ENCODE results near the gene WDR59. TPM values are rescaled to one million over a fixed set of nuclear protein-coding genes. Genes with fewer than 3 reads are reported as not detected.

The WDR59 gene
- total and polyA plus RNA-seq, 9 of the 15 experiments (the other 6 are each of a cell fraction or from before 2014, with no cell fraction given), result 12.7 to 126 (median 34.7) TPM

DNA sequence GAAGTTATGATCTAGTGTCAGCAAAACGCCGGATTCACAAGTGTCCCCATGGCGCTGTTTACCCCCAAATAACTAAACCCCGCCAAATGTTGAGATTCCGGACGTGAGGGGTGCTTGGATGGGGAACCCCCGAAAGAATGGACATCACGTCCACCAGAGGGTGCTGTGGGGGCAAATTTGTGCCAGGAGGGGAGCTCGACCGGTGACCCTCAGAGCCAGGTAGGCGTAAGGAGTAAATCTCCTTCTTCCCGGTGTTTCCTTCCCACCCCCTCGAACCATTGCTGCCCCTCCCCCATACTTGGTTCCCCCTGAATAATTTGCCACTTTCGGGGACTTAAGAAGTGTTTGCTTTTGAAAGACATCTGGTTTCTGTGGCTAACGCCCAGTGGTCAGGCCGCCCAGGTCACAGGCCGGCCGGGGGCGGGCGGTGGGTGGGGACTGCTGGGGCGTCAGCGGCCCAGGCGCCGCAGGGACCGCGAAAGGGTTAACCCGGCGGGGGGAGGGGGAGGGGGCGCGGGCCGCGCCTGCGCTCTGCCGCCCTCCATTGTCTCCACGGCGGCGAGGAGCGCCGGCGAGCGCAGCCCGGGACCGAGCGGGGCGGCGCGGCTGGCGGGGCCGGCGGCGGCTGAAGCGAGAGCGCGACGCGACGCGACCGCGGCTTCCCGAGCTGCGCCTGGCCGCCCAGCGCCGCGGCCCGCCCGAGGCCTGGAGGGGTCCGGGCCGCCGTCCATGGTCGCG is 13.7 kb upstream of the WDR59 start, which contains the start of gene ZNRF1 (continued):
- TF ChIP-seq, protein P1, sequence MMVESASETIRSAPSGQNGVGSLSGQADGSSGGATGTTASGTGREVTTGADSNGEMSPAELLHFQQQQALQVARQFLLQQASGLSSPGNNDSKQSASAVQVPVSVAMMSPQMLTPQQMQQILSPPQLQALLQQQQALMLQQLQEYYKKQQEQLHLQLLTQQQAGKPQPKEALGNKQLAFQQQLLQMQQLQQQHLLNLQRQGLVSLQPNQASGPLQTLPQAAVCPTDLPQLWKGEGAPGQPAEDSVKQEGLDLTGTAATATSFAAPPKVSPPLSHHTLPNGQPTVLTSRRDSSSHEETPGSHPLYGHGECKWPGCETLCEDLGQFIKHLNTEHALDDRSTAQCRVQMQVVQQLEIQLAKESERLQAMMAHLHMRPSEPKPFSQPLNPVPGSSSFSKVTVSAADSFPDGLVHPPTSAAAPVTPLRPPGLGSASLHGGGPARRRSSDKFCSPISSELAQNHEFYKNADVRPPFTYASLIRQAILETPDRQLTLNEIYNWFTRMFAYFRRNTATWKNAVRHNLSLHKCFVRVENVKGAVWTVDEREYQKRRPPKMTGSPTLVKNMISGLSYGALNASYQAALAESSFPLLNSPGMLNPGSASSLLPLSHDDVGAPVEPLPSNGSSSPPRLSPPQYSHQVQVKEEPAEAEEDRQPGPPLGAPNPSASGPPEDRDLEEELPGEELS (CRISPR knock-in tag; IDR thresholded peaks at IDR 0.05; ENCODE audit: borderline replicate concordance), result no peak
- peak in 2 of 3 experiments; percentile 58 to 77 for TF ChIP-seq YY1 (IDR thresholded peaks at IDR 0.05; ENCODE audit: borderline replicate concordance in 1 of 3, control insufficient read depth in 1 of 3, extremely low read depth in 1 of 3, insufficient read depth in 3 of 3, insufficient read length in 1 of 3, insufficient replicate concordance in 2 of 3, low read depth in 1 of 3, low read length in 2 of 3)
- TF ChIP-seq ZEB2 (IDR thresholded peaks at IDR 0.05), result peak; percentile 80
- TF ChIP-seq MTA2 (IDR thresholded peaks at IDR 0.05; ENCODE audit: low read depth), result no peak
- TF ChIP-seq, protein P2, sequence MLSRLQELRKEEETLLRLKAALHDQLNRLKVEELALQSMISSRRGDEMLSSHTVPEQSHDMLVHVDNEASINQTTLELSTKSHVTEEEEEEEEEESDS (CRISPR knock-in tag; IDR thresholded peaks at IDR 0.05), result no peak
- TF ChIP-seq ZNF224 (CRISPR knock-in tag; IDR thresholded peaks at IDR 0.05), result no peak
- TF ChIP-seq ILF3 (IDR thresholded peaks at IDR 0.05; ENCODE audit: borderline replicate concordance), result no peak
- no peak for TF ChIP-seq CAMTA2 (CRISPR knock-in tag; conservative IDR thresholded peaks at IDR 0.05)
- TF ChIP-seq RBBP5 (IDR thresholded peaks at IDR 0.05; ENCODE audit: borderline replicate concordance, insufficient read depth, low read length, poor library complexity, severe bottlenecking), result peak; percentile 64
- TF ChIP-seq SMARCA5 (IDR thresholded peaks at IDR 0.05), result no peak
- no peak for TF ChIP-seq ZFP30 (CRISPR knock-in tag; IDR thresholded peaks at IDR 0.05; ENCODE audit: borderline replicate concordance)
- TF ChIP-seq PHF8 (IDR thresholded peaks at IDR 0.05; ENCODE audit: borderline replicate concordance, low read length), result peak; percentile 68; the same call in 1 of the 2 replicates
- TF ChIP-seq NCOR1 (IDR thresholded peaks at IDR 0.05), result peak; percentile 29; the same call in 1 of the 2 replicates
- TF ChIP-seq KDM1A (IDR thresholded peaks at IDR 0.05), result peak in 1 of 2 experiments; percentile 94; a peak in 2 of 4 replicates
- TF ChIP-seq NRF1 (conservative IDR thresholded peaks at IDR 0.05 in 1 of 2, IDR thresholded peaks at IDR 0.05 in 1 of 2), result peak; percentile 73 to 75
- peak; percentile 67 for TF ChIP-seq POLR2G (IDR thresholded peaks at IDR 0.05; ENCODE audit: low read depth, low read length)
- TF ChIP-seq ZNF589 (CRISPR knock-in tag; IDR thresholded peaks at IDR 0.05; ENCODE audit: low read depth), result peak; percentile 67; the same call in 1 of the 2 replicates
- no peak for TF ChIP-seq ZFPM2 (CRISPR knock-in tag; IDR thresholded peaks at IDR 0.05)
- no peak for TF ChIP-seq SAP30 (IDR thresholded peaks at IDR 0.05; ENCODE audit: borderline replicate concordance, insufficient read depth, low read depth, low read length, poor library complexity, severe bottlenecking)
- TF ChIP-seq GATAD2B (IDR thresholded peaks at IDR 0.05; ENCODE audit: borderline replicate concordance), result peak; percentile 75; the same call in 1 of the 2 replicates
- TF ChIP-seq CREBBP (IDR thresholded peaks at IDR 0.05; ENCODE audit: low read depth, low read length), result no peak
- TF ChIP-seq, protein P3, sequence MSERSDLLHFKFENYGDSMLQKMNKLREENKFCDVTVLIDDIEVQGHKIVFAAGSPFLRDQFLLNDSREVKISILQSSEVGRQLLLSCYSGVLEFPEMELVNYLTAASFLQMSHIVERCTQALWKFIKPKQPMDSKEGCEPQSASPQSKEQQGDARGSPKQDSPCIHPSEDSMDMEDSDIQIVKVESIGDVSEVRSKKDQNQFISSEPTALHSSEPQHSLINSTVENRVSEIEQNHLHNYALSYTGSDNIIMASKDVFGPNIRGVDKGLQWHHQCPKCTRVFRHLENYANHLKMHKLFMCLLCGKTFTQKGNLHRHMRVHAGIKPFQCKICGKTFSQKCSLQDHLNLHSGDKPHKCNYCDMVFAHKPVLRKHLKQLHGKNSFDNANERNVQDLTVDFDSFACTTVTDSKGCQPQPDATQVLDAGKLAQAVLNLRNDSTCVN (CRISPR knock-in tag; IDR thresholded peaks at IDR 0.05), result no peak
- TF ChIP-seq ZFP36 (IDR thresholded peaks at IDR 0.05; ENCODE audit: low read depth, low read length, partially characterized antibody), result peak; percentile 1
